Lung (tissue), 12 donors: ENCODE measurements around the gene PRKCD. TPM values are rescaled to one million over a fixed set of nuclear protein-coding genes. Genes with fewer than 3 reads are reported as not detected.

Source experiments
- ATAC-seq: fragments of 200-7000 bp; cut with Tn5 transposase; one replicate; pipeline ENCODE4 v1.9.1; 2020; ENCODE audit warnings: moderate number of reproducible peaks; ENCODE audit not compliant: insufficient read depth, low FRiP score
- DNase-seq, 3 donors: peaks; one replicate each; pipeline ENCODE4 v3.0.0-alpha.2; 2013 to 2017
- H3K27ac ChIP-seq, 2 donors: one replicate each; pipeline ENCODE4 v1.5.1; 2013; ENCODE audit warnings: mild to moderate bottlenecking in 2 of 2, moderate library complexity in 2 of 2, control low read depth in 1 of 2, inconsistent platforms in 1 of 2, low read depth in 1 of 2, low read length in 1 of 2
- H3K27me3 ChIP-seq, 3 donors: one replicate each; pipeline ENCODE4 v1.5.1; 2013; ENCODE audit warnings: low read length in 2 of 3; ENCODE audit not compliant: control insufficient read depth in 3 of 3, insufficient read depth in 3 of 3
- H3K36me3 ChIP-seq, 4 donors: one replicate each; pipeline ENCODE4 v1.5.1; 2013; ENCODE audit warnings: low read length in 4 of 4, mild to moderate bottlenecking in 1 of 4, moderate library complexity in 1 of 4; ENCODE audit not compliant: control insufficient read depth in 4 of 4, insufficient read depth in 4 of 4
- H3K4me1 ChIP-seq, 5 donors: one replicate each; pipeline ENCODE4 v1.5.1; 2013; ENCODE audit warnings: low read length in 5 of 5, mild to moderate bottlenecking in 2 of 5, moderate library complexity in 1 of 5; ENCODE audit not compliant: control insufficient read depth in 5 of 5, insufficient read depth in 5 of 5
- H3K4me3 ChIP-seq: one replicate; pipeline ENCODE4 v1.5.1; 2013; ENCODE audit warnings: mild to moderate bottlenecking, control low read depth, moderate library complexity
- H3K9ac ChIP-seq, 2 donors: one replicate each; pipeline ENCODE4 v1.5.1; 2013; ENCODE audit warnings: low read length in 2 of 2, control low read depth in 1 of 2; ENCODE audit not compliant: insufficient read depth in 1 of 2
- H3K9me3 ChIP-seq, 4 donors: one replicate each; pipeline ENCODE4 v1.5.1; 2013; ENCODE audit warnings: low read length in 3 of 4, mild to moderate bottlenecking in 1 of 4, moderate library complexity in 1 of 4; ENCODE audit not compliant: control insufficient read depth in 4 of 4, insufficient read depth in 3 of 4
- CTCF ChIP-seq: IDR thresholded peaks from 2 replicates; pipeline ENCODE4 v1.5.1; 2012; ENCODE audit warnings: mild to moderate bottlenecking; ENCODE audit errors: control extremely low read depth, extremely low read depth
- whole genome bisulfite sequencing, 2 donors: extraction: QIAGEN DNeasy Blood & Tissue Kit; methylation state at CpG; one replicate each; pipeline ENCODE4 v1.1.7; 2013; 5-methylcytosine and 5-hydroxymethylcytosine counted together
- polyA plus RNA-seq, 2 donors: library from polyadenylated mRNA; stranded (reverse); fragments of 200-250 nt; gene quantifications; one replicate each; pipeline ENCODE4 v1.2.1, GENCODE V29; 2013
- total RNA-seq, 2 donors: library from RNA; depleted of rRNA in 1 of 2; stranded (reverse); fragments of >200 nt in 1 of 2; gene quantifications; one replicate each; pipeline ENCODE4 v1.2.1, GENCODE V29; 2014 to 2021
- donor health status: control.
- donor health status: control.
- donor health status: Bipolar disorder and iron deficiency.
- donor health status: healthy.
- donor health status: DM: yes; HTN: yes; CAD: no.

PRKCD gene
- total and polyA plus RNA-seq, 4 donors: 34.9 to 85.2 (median 65.9) TPM

- no peaks in the 10 kb centered on the region for H3K27me3 ChIP-seq
- peaks cover 0 to 17% (median 3%) of the 10 kb centered on the region in 5 donors for H3K4me1 ChIP-seq
- DNase-seq (no peak), ATAC-seq (no peak)
- no peak overlapping the region for H3K4me3 ChIP-seq
- H3K9ac ChIP-seq: no peak overlapping the region
- no peaks in the 10 kb centered on the region for H3K9me3 ChIP-seq
- no peak for TF ChIP-seq CTCF
- H3K27ac ChIP-seq: no peak overlapping the region
- WGBS, 2 donors: 77 to 90% methylated on average over 5 of the region's 5 CpGs
- peaks cover 0 to 21% (median 5%) of the 10 kb centered on the region in 4 donors for H3K36me3 ChIP-seq
Measured at GRCh38 chr3:53173107-53173506, 12.1 kb downstream of the PRKCD start.

GRCh38 chr3:53174346-53175250 lies 13.6 kb downstream of the PRKCD start:
- H3K9me3 ChIP-seq: no peaks in the 10 kb centered on the region
- TF ChIP-seq CTCF: no peak
- no peak overlapping the region for H3K9ac ChIP-seq
- H3K4me3 ChIP-seq: no peak overlapping the region
- H3K4me1 ChIP-seq: peaks cover 0 to 13% (median 0%) of the 10 kb centered on the region in 5 donors
- no peak overlapping the region for H3K27ac ChIP-seq
- 73 to 83% methylated on average over 9 of the region's 9 CpGs for WGBS, 2 donors
- DNase-seq (no peak), ATAC-seq (no peak)
- H3K36me3 ChIP-seq: peaks cover 0 to 35% (median 9%) of the 10 kb centered on the region in 4 donors
- H3K27me3 ChIP-seq: no peaks in the 10 kb centered on the region

GRCh38 chr3:53175613-53176540 lies 14.9 kb downstream of the PRKCD start:
- no peaks in the 10 kb centered on the region for H3K27me3 ChIP-seq
- H3K36me3 ChIP-seq: peaks cover 0 to 46% (median 10%) of the 10 kb centered on the region in 4 donors
- no peak for TF ChIP-seq CTCF
- no peak overlapping the region for H3K4me3 ChIP-seq
- no peak for ATAC-seq
- H3K27ac ChIP-seq: no peak overlapping the region
- 79 to 88% methylated on average over 9 of the region's 9 CpGs for WGBS, 2 donors
- H3K4me1 ChIP-seq: peaks cover 0 to 7% (median 0%) of the 10 kb centered on the region in 5 donors
- DNase-seq: no peak
- no peaks in the 10 kb centered on the region for H3K9me3 ChIP-seq
- H3K9ac ChIP-seq: no peak overlapping the region
